NT2/D1 (cell line): ENCODE data around the gene PERCC1.

Source experiments
- SUZ12 ChIP-seq: IDR thresholded peaks from 2 replicates; pipeline ENCODE4 v1.6.1; 2011; ENCODE audit not compliant: insufficient read length, insufficient read depth; ENCODE audit errors: extremely low read depth
- YY1 ChIP-seq: IDR thresholded peaks from 2 replicates; pipeline ENCODE4 v1.6.1; 2011; ENCODE audit not compliant: insufficient read length, insufficient read depth

DNA sequence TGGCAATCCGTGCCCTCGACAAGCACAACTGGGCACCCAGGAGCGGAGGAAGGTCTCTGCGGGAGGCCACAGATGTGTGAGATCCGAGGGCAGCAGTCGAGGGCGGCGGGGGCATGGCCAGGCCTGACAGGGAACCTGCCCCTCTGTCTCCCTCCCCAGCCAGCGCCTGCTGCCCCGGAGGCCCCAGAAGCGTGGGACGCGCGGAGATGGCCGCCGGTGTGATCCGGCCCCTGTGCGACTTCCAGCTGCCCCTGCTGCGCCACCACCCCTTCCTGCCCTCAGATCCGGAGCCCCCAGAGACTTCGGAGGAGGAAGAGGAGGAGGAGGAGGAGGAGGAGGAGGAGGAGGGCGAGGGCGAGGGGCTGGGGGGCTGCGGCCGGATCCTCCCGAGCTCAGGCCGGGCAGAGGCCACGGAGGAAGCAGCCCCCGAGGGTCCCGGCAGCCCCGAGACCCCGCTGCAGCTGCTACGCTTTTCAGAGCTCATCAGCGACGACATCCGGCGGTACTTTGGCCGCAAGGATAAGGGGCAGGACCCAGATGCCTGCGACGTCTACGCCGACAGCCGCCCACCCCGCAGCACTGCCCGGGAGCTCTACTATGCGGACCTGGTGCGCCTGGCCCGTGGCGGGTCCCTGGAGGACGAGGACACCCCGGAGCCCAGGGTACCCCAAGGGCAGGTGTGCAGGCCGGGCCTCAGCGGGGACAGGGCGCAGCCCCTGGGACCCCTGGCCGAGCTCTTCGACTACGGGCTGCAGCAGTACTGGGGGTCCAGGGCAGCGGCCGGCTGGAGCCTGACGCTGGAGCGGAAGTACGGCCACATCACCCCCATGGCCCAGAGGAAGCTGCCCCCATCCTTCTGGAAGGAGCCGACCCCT lies 1.7 kb downstream of the PERCC1 start:
- TF ChIP-seq YY1: no peak
- TF ChIP-seq SUZ12: no peak
